ENCODE results near the gene KCNAB1.

KCNAB1 gene

GRCh38 chr3:156376199-156376598 is 255.8 kb downstream of the KCNAB1 start:
- no peak for DNase-seq

GRCh38 chr3:156377266-156377665 is 256.9 kb downstream of the KCNAB1 start:
- no peak for DNase-seq

- DNase-seq = no peak
Measured at GRCh38 chr3:156377718-156378117, 257.3 kb downstream of the KCNAB1 start.

- no peak for DNase-seq
Measured at GRCh38 chr3:156378871-156379270, 258.5 kb downstream of the KCNAB1 start.

GRCh38 chr3:156379327-156379726 is 258.9 kb downstream of the KCNAB1 start:
- no peak for DNase-seq

- DNase-seq = no peak
Measured at GRCh38 chr3:156381253-156381652, 260.9 kb downstream of the KCNAB1 start.

GRCh38 chr3:156382458-156383346 is 262.3 kb downstream of the KCNAB1 start:
- DNase-seq = no peak

GRCh38 chr3:156383441-156384025 is 263.2 kb downstream of the KCNAB1 start:
- DNase-seq = no peak

- DNase-seq = peak; percentile 99
Measured at GRCh38 chr3:156388497-156389448, 268.4 kb downstream of the KCNAB1 start.

- peak; percentile 5 for DNase-seq
Measured at GRCh38 chr3:156389449-156389950, 269.1 kb downstream of the KCNAB1 start.

GRCh38 chr3:156390846-156391245 is 270.5 kb downstream of the KCNAB1 start:
- DNase-seq = no peak

- peak; percentile 69 for DNase-seq
Measured at GRCh38 chr3:156395961-156396710, 275.8 kb downstream of the KCNAB1 start.

GRCh38 chr3:156396851-156397250 is 276.5 kb downstream of the KCNAB1 start:
- DNase-seq = peak; percentile 85

GRCh38 chr3:156397534-156397933 is 277.2 kb downstream of the KCNAB1 start:
- no peak for DNase-seq

- no peak for DNase-seq
Measured at GRCh38 chr3:156400062-156400461, 279.7 kb downstream of the KCNAB1 start.

GRCh38 chr3:156400735-156401134 is 280.4 kb downstream of the KCNAB1 start:
- DNase-seq = no peak

- DNase-seq = no peak
Measured at GRCh38 chr3:156404217-156404616, 283.8 kb downstream of the KCNAB1 start.

GRCh38 chr3:156406393-156406792 is 286.0 kb downstream of the KCNAB1 start:
- no peak for DNase-seq

GRCh38 chr3:156407617-156408225 is 287.3 kb downstream of the KCNAB1 start:
- no peak for DNase-seq

- DNase-seq = no peak
Measured at GRCh38 chr3:156409694-156410093, 289.3 kb downstream of the KCNAB1 start.

- no peak for DNase-seq
Measured at GRCh38 chr3:156412600-156412999, 292.2 kb downstream of the KCNAB1 start.

Data from fibroblast of skin of abdomen (primary cell).